ENCODE data around the gene BEAN1.
"Not testable (repeated sequence)": the region's sequence is repeated elsewhere in the genome, so short reads cannot be mapped to it uniquely, and the experiment has no call there.

Gene BEAN1

DNA sequence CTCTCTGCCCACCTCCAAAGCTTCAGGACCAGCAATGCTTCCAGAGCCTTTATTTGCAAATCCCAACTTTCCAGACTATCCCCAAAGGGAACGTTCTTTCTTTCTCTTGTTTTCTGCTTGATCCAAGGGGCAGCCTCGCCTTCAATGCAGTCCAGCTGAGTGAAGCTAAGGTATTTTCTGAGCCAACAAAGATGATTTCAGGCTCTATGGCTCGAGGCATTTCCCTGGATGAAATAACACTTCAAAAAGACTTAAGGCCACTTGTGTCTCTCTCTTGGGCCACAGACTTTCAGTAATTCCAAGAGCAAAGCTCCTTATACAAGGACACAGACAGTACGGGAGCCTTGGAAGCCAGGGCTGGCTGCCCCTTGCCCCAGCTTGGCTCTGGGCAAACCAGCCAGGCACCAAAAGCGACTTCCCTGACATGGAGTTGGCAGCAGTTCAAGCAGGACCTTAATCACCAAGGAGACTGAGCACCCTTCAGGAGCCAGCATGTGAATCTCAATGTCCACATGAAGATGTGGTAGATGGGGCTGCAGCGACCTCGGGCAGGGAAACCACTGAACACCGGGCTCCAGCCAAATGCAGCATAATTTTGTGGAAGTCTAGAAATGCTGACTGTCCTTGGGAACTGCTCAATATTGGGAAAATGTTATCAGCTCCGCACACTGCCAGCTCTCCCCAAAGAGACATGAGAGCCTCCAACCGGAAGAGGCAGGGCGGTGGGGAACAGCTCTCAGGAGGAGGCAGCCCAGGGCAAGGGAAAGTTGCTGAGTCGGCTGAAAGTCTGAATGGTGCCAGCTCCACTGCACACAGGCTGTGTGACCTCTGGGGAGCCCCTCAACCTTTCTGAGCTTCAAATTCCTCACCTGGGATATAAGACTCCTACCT lies 83.9 kb downstream of the BEAN1 start:
- DNase-seq = no peak

DNA sequence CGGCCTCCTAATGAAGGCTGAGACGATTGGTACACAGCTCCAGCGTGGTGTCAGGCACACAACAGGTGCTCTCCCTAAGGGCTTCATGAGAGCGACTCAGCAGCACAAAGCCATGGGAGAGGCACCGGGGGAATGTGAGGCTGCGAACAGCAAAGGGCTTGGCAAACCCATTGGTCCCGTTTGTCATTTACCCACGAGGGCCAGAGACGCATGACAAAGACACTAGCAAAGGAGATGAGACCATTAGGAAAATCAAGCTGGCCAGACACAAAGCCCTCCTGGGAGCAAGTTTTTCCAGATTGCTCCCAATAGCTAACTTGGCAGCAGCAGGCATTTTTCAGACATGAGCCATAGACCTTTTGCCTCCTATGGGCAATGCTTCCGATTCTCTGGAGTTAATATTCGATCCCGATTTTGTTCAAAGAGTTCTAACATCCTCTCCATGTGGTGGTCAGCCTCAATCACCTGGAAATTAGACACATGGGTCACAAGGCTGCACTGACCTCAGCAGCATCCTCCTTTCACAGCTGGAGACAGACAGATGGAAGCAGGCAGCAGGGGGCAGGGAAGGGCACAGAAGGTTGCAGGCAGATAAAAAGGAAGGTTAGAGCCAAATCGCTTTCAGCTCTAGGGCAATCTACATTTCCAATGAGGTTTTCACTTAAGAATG lies 84.6 kb downstream of the BEAN1 start:
- peak; percentile 69 for DNase-seq

DNA sequence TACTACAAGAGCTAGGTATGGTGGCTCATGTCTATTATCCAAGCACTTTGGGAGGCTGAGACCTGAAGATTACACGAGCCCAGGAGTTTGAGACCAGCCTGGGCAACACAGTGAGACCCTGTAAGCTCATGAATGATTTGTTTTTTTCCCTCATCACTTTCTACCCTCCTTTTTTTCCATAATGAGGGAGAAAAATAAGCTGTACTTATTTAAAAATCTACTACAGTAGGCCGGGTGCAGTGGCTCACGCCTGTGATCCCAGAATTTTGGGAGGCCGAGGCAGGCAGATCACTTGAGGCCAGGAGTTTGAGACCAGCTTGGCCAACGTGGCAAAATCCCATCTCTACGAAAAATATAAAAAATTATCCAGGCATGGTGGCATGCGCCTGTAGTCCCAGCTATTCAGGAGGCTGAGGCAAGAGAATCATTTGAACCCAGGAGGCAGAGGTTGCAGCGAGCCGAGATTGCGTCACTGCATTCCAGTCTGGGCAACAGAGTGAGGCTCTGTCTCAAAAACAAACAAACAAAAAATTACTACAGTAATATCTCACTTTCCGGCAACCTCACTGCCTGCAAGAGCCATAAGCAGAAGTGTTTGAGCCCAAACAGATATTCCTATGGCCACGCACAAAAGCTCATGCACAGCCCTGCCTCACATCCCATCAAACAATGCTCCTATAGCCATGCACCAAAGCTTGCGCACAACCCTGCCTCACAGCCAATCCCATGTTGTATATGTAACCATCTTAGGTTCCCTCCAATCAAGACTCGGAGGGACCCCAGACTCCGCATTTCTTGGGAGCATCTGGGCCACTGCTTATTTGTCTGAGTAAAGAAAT lies 85.4 kb downstream of the BEAN1 start:
- no peak for DNase-seq

DNA sequence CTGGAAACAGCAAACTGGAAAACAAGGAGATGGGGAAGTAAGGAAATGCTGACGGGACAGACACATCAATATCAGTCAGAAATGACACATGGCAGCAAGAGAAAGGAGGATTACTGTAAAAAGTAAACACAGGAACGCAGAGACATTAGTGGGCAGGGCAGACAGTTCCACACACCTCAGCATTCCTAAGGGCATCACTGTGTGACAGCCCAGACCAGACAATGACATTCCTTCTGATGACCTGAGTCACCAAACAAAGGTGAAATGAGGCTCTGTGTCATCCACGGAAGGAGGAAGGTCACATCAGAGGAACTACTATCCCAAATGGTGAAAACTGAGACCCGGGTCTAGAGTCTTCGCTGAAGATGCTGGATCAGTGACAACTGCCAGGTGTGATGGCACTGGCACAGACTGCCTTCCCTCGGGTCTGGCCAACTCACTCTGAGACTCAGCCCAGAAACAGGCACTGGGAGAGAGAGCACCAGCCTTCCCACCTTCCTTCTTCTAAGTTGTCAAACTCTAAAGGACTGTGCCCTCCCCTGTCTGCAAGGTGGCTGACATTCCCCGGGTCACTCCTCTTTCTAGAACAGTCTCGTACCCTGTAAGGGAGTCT lies 86.1 kb downstream of the BEAN1 start:
- DNase-seq = no peak

DNA sequence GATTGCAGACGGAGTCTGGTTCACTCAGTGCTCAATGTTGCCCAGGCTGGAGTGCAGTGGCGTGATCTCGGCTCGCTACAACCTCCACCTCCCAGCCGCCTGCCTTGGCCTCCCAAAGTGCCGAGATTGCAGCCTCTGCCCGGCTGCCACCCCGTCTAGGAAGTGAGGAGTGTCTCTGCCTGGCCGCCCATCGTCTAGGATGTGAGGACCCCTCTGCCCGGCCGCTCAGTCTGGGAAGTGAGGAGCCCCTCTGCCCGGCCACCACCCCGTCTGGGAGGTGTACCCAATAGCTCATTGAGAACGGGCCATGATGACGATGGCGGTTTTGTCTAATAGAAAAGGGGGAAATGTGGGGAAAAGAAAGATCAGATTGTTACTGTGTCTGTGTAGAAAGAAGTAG lies 87.3 kb downstream of the BEAN1 start:
- not testable (repeated sequence) for DNase-seq

DNA sequence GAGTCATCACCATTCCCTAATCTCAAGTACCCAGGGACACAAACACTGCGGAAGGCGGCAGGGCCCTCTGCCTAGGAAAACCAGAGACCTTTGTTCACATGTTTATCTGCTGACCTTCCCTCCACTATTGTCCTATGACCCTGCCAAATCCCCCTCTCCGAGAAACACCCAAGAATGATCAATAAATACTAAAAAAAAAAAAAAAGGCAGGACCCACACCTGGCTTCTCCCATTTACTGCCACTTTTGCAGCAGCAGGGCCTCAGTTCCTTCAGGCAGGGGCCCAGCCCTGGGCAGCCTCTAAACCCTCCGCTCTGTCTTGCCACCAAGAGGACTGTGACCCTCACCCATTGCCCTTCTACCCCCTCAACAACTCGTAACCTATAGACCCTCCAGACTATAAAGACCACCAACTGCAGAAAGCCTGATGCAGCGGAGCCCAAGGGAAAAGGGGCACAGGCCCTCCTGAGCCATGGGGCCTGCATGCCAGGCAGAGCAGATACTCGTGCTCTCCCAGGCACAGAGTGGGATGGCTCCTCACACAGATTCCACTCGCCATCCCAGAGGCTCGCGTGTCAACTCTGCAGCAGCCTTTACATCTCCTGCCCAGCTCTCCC lies 88.0 kb downstream of the BEAN1 start:
- DNase-seq = not testable (repeated sequence)

DNA sequence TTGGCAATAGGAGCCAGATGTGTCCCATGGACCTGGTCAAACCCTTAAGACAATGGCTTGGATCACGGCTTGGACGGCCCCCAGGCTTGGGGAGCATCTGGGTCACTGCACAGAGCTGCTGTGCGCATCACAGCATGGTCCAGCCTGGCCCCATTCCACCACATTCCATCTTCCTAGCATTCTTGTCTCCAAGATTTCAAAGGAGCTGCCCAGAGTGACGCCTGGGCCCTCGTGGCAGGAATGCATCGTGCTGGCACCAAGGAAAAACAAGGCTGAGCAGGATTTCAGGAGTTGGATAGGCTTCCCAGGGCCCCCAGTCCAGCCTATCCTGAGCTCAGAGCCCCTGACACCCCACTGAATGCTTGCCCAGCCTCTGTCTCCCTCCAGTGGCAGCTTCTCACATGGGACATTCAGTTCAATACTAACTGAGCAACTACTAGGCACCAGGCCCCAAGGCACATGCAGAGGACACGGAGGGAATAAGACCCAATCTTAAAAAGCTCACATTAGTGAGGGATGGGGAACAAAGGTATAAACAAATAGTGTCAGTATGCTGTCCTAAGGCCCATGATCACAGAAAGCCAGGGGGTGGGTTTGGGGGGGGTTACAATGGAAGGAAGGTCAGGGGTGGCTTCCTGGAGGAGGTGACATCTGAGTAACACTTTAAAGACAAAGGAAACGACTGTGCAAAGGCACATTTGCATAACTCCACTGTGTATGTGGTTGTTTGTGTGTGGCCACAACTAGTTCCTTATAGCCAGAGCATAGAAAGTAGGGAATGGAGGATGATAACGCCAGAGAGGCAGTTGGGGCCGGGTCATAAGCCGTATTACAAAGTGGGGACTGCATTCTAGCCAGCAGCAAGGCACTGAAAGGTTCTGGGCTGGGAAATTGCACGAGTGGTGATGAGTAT lies 88.8 kb downstream of the BEAN1 start:
- no peak for DNase-seq

DNA sequence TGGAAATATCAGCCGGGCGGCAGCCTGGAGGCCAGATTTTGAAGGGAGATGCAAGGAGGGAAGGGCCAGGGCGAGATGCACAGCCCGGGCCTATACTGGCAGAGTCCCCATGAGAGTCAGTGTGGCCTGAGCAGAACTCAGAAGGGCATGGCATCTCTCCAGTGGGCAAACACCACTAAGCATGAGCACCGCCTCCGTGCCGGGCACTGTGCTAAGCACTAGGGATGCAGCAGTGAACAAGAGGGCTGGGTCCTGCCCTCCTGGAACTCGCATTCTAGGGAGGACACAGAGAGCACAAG lies 89.4 kb downstream of the BEAN1 start:
- DNase-seq = no peak

DNA sequence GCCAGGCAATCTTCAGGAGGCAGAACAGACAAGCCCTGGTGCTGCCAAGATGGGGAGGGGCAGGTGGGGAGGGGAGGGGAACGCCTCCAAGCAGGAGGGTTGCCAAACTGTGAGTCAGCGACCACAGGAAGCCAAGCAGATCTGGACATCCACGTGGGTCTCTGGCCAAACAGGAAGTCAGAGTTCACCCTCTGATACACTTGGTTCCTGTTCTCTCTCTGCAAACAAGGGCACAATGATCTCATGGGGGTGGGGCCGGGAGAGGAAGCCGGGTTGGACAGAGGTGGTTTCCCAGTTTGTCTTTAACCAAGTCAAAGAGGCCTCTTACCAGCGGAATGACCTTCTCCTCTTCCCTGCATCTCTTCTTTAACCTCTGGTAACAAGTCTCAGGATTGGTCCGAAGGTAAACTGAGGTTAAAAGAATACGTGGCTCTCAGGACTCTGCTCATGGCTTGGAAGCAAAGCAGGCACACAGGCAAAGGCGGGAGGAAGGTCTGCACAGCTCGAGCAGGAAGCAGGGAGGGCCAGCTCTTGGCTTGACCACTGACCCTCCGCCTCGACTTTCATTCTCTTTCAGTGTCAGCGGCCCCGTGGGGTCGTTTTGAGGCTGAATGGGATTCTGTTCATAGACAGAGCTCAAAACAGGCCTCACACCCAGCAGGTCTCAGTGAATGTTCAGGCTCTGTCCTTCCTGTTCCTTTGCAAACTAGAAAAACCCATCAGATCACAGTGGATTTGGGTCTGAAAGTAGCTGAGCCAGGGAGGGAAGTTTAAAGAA lies 89.9 kb downstream of the BEAN1 start:
- peak; percentile 62 for DNase-seq

DNA sequence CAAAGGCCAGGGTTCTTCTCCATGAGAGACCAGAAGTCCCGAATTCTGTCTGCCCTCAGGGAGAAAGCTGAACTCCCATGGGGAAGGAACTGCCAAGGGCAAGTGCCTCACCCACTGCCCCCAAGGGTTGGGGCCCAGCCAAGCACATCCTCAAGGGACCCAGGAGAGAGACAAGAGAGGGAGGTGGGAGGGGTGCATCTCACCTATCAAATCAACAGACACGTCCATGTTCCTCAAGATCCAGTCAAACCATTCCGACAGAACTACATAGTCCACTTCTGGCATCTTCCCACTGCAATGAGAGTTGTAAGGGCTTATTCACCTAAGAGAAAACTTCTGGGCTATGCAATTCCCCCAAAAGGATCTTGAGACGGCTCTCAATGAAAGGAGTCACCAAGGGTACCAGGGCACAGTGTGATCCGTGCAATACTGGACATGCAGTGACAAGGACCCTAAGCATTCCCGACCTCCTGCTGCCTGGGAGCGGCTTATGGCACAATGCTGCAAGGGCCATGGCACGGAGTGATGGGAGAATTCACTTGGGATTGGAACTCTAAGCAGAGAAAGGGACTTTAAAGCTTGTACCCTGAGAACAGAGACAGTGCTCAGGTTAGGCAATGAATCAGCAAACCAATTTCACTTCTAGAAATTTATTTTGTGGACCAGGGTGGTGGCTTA lies 90.6 kb downstream of the BEAN1 start:
- no peak for DNase-seq

DNA sequence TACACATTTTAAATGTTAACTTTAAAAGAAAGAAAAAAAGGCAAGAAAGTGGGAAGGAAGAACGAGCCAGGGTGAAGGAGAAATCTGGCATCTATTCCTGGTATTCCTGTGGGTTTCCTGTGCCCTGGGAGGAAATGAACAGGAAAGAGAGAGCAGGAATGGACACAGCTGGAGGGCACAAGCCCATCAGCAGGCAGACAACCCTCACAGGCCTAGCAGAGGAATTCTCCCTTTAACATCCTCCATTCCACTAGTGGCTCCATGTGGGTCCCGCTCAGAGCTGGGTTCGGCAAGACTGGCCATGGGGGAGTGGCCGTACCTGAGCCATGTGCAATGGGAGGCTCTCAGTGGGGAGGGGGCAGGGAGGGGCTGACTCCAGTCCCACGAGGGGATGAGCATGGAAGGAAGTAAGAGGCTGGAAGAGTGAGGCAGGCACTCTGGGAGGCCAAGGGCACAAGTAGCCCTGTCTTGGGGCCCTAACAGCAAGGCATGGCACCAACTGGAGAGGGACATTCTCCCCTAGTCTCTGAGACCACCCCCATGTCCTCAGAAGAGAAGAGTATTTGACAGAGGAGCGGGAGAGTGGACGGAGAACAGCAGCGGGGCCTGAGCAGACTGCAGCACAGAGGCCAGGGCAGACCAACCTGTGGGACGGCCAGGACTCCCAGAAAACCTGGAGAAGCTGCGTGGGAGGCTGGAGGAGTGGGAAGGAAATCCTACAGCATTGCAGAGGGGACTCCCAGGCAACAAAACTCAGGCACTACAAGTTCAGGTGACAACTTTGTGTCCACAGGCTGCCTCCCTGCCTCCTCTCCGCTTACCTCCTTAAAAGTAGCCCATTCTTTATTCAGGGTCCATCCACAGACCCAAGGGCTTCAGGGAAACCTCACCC lies 92.6 kb downstream of the BEAN1 start:
- DNase-seq = no peak

DNA sequence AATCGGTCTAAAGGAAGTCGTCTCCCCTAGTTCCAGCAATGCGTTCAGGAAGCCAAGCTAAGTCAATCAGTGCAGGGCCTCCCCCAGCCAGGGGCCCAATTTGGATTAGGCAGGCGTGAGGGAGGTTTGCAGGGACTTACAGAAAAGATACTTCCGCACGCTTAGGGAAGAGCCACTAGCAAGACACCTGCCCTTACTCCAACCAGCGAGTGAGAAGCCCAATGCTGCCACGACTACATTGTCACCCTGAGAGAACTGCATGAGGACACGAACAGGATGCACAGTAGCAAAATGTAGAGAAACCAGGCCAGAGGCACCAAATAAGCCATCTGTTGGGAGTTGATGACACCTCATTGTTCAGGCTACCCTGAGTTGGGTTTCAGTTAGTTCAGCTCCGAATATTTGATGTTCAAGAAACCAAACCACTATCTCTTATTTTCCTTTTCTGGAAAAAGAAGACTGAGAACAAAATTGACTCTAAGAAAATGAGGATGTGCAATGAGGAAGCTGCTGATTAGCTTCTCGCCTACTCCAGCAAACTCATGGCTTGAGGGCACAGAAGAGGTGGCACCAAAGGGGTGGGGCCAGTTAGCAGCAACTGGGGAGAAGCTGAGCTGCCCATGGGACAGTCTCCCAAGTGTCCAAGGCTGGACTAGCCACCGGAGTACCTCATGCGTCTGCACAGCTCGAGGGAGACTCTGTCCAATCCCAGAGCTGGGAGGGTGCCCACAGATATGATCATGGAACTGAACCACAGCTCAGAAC lies 93.5 kb downstream of the BEAN1 start:
- DNase-seq = no peak

DNA sequence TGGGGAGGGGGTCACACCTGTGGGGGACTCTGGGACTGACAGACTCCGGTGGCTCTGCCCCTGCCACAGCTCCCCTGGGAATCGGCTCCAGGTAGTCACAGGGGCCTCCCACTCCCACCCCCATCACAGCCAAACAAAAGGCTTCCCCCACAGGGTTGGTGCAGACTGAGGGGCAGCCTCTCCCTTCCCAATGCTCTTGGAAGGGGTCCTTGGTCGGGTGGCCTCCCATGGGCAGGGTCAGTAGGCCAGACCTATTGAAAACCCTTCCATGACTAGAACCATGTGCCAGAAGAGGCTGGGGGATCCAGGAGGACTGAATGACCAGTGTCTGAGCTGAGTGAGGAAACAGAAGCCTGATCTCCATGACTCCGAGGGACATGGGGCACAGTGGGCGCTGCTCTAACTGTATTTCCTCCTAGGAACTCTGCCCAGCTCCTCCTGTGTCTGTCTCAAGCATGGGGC lies 94.2 kb downstream of the BEAN1 start:
- no peak for DNase-seq

DNA sequence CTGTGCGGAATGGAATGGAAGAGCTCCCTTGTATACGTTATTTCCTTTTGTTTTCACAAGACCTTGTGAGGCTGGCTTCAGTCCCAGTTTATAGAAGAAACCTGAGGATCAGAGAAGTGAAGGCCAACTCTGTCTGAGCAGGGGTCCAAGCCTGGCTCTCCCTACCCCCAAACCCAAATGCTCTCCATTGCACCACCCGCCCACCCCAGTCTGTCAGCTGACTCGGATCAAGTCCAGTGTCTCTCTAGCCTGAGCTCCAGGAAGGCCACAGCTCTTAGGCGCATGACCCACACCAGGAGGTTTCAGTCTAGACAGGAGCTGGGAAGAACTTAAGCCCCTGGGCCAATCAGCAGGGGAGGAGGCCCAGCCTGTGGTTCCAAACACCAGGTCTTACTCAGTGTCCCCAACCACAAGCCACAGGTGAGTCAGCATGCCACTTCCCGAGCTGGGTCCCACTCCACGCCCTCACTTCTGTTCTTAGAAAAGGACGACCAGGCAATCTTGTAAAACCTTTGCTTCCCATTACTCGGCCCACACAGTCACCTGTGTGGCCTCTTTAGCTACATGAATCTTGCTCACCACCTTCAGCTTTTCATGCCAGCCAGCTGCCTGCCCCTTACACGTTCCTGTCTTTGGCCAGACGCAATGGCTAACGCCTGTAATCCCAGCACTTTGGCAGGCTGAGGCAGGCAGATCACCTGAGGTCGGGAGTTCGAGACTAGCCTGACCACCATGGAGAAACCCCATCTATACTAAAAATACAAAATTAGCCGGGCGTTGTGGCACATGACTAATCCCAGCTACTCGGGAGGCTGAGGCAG lies 95.1 kb downstream of the BEAN1 start:
- no peak for DNase-seq

DNA sequence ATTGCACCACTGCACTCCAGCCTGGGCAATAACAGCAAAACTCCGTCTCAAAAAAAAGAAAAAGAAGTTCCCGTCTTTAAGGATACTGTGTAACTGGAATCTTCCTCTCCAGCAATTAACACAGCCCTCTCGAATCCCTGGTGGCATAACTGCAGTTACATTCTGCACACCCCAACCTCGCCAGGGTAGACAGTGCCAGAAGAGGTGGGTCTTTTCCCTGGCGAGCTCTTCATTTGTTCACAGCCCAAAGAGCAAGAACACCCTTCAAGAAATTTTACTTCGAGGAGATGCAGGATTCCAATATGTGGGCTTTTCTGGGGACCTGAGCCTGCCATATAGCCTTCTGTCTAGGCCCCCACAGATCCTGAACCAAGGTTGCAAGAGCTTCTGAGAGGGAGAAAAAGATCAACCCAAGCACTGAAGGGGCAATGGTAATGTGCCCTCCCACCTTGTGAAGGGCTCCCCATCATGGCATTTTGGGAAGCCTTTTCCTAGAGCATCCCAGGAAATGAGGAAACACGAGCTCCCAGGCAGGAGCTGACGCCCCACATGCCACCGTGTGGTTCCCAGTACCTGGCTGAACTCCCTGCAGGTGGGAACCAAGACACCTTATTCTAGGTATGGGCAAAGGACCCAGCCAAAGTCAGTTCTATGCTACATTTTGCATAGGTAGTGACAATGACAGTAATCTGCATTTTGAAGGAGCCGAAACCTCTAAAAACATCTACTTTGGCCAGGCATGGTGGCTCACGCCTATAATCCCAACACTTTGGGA lies 95.9 kb downstream of the BEAN1 start:
- DNase-seq = no peak

DNA sequence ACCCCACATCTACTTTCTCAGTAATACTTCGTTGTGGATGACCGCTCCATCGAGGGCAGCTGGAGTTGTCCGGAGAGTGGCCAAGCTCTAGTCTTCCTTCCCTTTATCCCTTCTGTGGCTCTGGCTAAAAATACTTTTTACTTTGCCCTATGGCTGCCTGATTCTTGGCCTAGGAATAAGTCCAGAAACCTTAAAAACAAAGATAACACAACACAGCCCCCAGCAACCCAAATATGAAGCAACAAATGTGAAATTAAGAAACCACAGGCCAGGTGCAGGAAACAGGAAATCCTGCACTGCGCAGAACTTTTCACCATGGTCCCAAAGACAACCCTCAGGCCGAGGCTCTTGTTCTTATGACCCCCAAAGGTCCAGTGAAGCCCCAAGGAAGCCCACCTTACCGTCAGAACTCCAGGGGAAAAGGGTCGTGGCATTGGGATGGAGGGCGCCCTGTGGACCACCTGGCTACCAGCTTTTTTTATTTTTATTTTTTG lies 96.8 kb downstream of the BEAN1 start:
- DNase-seq = no peak

Measured in DMS 273 treated with DMSO at 0.1 percent for 48 hours (cell line).